SHP77 treated with DMSO at 0.1 percent for 48 hours (cell line): ENCODE data around the gene GBX2.

Source experiments
- DNase-seq: peaks from one replicate; lab custom pipeline; 2025; lab: John Stamatoyannopoulos, UW

Gene GBX2

GRCh38 chr2:236117861-236118269 lies 50.3 kb downstream of the GBX2 start:
- no peak for DNase-seq

DNA sequence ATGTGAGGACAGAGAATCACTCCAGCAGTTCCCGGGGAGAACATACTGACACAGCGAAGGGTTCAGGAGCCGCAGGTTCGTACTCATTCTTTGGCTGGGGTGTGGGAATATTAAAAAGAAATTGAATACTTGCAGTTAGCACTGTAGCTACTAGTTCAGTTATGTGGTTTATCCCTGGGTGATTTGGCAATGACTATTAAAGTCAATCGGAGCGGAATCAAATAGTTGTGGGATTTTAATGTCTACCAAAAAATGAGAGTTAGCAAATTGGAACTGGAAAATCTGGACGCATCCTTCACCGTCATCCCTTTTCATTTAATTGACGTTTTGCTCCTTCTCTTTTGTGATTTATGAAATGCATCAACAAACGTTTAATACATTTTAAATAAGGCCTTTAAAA lies 50.8 kb downstream of the GBX2 start:
- DNase-seq: no peak
